8988T (cell line): ENCODE data around the gene BAZ1A.
"Not testable (repeated sequence)": the region's sequence is repeated elsewhere in the genome, so short reads cannot be mapped to it uniquely, and the experiment has no call there.

ENCODE experiments used
- DNase-seq: peaks from one replicate; pipeline ENCODE4 v3.0.0; 2011

BAZ1A gene

DNA sequence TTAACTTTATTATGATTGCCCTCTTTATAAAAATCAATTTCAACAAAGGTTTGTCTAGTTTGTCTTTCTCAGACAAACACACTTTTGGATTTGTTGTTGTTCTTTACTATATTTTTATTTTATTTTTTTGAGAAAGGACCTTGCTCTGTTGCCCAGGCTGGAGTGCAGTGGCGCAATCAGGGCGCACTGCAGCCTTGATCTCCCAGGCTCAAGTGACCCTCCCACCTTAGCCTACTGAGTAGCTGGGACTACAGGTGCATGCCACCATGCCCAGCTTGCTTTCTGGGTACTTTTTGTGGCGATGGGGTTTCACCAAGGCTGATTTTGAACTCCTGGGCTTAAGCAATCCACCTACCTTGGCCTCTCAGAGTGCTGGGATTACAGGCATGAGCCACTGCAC is 96.4 kb downstream of the BAZ1A start:
- DNase-seq = no peak

DNA sequence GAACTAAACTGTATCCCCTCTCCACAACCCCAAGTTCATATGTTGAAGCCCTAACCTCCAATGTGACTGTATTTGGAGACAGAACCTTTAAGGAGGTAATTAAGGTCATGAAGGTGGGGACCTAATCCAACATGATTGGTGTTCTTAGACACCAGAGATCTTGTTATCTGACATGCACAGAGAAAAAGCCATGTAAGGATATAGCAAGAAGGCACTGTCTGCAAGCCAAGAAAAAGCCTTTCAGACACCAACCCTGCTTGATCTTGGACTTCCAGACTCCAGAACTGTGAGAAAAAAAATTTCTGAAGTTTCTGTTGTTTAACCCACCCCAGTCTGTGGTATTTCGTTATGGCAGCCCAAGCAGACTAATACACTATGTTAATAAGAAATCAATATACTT is 98.5 kb downstream of the BAZ1A start:
- no peak for DNase-seq

DNA sequence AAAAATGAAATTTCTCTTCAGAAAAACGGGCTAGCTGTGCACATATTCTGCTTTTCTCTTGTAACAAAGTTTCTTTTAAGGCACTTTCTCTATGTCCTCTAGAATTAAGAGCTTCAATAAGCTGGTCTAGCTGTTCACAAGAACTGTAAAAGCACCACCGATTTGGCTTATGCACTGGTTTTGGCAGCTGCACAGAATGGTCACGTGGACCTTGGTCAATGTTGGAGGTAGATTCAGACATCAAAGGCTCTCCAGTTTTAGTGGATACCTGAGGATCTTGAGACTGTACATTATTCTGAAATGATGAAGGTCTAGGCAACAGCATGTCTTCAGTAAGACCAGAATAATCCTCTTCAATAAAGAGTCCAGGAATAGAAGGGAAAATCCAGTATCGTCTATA is 99.2 kb downstream of the BAZ1A start:
- DNase-seq = no peak

DNA sequence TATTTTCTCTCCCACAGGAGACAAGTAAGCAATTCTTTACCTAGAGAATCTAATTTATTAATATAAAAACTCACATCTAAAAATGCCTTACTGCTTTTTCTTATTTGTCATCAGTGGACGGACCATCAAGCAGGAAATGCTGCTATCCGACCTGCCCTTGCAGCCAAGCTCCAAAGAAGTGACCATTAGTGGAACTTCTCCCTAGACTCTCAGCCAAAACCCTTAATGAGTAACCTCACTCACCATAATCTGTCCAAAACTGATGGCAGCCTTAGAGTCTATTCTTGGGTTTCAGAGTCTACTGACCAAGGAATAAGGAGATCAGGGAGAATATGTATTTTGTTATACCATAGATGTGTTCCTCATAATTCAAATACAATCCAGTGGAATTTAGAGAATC is 99.8 kb downstream of the BAZ1A start:
- no peak for DNase-seq

DNA sequence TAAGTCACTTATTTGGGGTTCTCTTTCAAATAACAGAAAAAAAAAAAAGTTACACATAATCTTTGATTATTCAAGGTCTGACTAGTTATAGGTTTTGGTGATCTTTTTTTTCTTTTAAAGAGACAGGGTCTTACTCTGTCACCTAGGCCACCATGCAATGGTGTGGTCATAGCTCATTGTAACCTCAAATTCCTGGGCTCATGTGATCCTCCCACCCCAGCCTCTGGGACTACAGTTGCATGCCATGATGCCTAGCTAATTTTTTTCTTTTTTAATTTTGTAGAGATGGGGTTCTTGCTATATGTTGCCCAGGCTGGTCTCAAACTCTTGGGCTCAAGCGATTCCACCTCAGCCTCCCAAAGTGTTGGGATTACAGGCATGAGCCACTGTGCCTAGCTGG is 104.3 kb downstream of the BAZ1A start:
- no peak for DNase-seq

DNA sequence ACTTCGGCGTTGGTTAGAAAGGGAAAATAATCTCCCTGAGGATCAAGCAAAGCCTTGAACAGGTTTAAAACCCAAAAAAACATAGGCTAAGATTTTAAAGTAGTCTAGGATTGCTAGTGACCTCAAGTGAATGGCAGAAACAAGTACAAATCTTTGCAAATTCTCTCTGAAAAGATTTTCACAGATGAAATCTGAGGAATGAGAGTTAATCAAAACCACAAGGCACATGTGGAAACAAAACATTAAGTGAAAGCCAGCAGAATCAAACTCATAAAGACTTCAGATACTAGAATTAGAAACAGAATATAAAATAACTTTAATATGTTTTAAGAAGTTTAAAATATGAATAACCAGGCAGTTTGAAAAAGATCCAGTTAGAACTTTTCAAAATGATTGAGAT is 108.6 kb downstream of the BAZ1A start:
- DNase-seq = no peak

DNA sequence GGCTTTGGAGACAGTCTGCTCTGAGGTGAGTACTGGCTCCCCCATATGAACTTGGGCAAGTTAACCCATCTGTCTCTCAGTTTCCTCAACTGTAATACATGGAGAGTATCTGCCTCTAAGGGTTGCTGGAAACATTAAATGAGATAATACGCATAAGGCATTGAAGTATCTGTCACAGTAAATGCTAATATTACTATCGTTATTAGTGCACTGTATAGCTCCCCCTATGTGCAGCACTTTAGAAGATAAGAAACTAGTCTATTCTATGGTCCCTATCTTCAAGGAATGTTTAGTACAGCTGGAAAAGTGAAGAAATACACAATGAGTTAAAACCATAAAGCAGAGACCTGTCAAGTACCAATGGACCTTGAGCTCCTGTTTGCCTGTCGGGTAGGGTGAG is 109.1 kb downstream of the BAZ1A start:
- no peak for DNase-seq

DNA sequence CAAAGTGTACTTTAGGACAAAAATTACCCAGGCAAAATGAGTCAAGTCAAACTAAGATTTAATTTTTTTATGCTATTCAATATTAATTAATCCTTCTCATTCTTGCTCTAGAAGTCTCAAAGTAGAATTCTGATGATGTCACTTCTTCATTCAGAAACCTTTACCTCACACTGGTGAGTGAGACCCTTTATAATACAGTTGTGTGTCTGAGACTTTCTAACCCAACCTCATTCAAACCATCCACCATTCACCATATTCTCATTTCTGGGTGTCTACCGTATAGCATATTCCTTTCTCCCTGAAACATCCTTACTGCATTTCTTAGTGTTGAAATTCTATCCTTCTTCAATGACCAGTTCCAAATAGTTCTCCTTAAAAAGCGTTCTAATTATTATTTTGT is 119.9 kb downstream of the BAZ1A start:
- no peak for DNase-seq

DNA sequence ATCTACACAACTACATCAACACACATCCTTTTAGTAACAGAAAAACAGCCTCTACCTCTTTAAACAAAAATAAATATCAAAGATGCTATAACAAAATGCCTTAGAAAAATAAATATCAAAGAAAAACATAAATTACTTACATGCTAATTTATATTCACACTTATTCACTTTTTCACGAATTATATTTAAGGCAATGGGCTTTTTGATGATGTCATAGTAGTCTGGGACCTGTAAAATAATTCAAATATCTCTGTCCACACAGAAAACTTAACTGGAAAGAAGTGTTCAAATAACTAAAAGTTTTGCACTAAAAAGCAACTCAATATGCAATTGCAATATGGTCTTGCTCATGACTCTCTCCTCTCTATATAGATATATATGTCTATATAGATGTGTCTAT is 120.5 kb downstream of the BAZ1A start:
- DNase-seq = no peak

DNA sequence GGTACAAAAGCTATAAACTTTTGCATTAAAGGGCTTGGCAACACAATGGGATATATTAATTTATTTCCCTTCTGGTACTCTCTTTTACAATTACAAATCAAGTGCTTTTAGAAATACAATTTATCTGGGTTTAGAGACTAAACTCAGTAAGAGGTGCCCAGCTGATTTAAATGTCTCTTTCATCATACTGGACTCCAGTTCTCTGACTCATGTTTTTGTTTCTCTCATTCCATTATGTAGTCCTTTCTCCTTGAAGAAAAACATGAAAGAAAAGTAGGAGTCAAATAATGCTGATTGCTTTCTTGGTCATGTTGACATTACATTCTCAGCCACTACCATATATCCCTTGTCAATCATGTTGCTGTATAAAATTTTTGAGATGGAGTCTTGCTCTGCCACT is 124.5 kb downstream of the BAZ1A start:
- DNase-seq = no peak

DNA sequence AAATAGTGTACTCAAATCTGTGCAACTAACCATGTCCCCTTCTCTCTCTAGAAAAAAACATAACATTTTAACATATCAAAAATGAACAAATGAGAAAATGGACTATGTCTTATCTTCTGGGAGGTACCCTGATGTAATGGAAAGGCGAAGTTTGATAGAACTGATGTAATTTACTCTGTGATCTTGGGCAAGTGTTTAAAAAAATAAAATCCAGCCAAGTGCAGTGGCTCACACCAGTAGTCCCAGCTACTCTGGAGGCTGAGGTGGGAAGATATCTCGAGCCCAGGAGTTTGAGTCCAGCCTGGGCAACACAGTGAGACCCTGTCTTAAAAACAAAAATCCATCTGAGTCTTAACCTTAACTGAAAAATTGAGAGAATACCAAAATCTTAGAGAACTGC is 124.9 kb downstream of the BAZ1A start:
- DNase-seq = no peak

DNA sequence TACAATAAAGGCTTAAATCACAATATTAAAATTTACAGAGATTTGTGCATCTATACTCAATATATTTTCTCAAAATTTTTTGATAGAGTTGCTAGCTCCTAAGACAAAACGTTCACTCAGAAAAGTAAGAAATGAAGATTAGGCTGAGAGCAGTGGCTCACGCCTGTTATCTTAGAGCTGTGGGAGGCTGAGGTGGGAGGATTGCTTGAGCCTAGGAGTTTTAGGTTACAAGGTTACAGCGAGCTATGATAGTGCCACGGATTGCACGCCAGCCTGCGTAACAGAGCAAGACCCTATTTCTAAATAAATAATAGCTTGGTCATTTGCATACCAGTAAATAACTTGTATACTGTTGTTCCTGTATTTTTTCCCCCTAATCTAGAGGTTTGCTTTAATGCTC is 125.8 kb downstream of the BAZ1A start:
- no peak for DNase-seq

DNA sequence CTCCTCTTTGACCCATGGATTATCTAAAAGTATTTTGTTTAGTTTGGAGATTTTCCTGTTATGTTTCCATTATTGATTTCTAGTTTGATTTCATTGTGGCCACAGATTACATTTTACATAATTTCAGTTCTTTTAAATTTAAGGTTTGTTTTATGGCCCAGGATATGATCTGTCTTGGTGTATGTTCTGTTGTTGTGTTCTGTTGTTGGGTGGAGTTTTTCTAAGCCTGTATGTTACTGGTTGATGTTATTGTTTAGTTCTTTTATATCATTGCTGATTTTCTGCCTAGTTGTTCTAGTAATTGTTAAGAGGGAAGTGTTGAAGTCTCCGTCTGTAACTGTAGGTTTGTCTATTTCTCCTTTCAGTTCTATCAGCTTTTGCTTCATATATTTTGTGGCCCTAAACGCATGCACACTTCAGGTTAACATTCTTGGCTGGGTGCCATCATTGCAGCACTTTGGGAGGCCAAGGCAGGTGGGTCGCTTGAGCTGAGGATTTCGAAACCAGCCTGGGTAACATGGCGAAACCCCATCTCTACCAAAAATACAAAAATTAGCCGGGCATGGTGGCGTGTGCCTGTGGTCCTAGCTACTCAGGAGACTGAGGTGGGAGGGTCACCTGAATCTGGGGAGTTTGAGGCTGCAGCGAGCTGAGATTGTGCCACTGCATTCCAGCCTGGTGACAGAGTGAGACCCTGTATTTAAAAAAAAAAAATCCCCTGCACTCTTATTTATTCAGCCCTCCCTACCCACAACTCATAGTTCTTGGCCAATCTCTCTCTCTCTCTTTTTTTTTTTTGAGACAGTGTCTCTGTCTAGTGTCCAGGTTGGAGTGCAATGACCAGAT is 132.7 kb downstream of the BAZ1A start:
- DNase-seq = no peak

DNA sequence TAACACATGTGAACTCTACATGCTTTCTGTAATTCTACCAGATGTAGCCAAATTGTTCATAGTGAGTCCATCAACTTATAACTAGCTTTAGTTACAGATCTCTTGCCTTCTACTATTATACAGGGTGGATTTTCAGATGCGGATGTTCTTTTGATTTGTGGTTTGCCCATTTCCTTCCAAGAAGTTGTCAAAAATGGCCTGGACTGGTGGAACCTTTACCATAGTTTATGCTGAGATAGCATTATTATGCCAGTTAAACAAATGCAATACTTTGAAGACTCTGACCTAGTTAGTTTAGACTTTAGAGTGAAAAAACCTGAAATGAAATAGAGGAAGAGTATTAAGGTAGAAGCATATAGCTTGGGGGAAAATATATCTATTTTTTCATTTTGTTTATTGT is 133.3 kb downstream of the BAZ1A start:
- no peak for DNase-seq

DNA sequence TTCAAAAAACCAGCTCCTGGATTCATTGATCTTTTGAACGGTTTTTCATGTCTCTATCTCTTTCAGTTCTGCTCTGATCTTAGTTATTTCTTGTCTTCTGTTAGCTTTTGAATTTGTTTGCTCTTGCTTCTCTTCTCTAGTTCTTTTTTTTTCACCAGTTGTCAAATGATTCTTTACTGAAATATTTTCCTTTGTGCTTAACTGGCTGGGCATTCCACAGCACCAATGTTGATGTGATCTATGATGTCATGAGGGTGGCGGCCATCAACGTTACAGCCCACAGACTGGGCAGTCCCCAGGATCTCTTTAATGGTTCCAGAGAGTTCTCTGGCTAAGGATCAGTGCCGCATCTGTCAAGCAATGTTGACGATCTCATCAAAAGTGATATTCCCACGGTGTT is 135.0 kb downstream of the BAZ1A start:
- DNase-seq = not testable (repeated sequence)

DNA sequence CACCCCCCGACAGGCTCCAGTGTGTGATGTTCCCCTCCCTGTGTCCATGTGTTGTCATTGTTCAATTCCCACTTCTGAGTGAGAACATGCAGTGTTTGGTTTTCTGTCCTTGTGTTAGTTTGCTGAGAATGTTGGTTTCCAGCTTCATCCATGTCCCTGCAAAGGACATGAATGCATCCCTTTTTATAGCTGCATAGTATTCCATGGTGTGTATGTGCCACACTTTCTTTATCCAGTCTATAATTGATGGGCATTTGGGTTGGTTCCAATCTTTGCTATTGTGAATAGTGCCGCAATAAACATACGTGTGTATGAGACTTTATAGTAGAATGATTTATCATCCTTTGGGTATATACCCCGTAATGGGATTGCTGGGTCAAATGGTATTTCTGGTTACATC is 138.1 kb downstream of the BAZ1A start:
- DNase-seq = not testable (repeated sequence)

DNA sequence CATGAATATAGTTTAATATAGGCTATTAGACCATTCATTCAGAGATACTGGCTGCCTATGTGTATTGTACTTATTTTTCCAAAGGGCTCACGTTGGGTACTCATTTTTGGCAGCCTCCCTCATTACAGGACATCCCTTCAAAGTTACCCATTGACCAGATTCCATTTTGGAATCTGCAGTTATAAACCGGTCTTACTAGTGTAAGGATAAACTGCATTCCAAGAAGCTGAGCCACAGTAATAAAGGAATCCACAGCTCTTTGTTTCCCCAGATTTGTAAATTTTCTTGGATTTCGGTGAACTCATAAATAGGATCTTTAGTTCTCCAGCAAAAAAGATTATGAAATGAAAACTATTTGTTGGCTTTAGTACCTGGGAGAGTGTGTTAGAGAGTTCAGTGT is 141.9 kb downstream of the BAZ1A start:
- DNase-seq = no peak

DNA sequence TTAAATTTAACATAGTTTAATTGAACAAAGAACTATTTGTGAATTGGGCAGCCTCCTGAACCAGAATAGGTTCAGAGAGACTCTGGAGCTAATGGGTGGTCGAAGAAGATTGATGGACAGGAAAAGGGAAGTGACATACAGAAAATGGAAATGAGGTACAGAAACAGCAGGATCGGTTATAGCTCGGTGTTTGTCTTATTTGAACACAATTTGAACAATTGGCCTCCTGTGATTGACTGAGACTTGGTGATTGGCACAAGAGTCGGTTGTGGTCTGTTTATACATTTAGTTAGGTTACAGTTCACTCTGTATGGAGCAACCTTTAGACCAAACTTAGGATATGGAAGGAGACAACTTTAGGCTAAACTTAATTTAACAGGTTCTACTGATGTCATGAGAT is 142.4 kb downstream of the BAZ1A start:
- DNase-seq = no peak

DNA sequence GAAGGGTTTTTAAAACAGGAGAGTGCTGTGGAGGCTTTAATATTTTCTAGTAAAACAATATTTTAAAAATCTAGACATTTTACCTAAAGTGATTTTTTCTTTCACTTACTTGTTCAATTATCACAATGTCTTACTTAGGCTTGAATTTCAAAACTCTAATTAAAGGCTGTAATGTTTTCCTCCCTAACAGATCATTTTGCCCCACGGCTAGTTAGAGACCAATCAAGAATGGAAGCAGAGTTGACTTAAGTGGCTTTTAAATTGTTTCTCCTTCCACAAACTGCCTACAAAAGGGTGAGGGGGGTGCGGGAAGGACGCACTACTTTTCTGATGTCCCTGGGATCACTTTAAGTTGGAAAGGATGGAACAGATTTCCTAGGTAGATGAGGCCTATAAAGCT is 151.3 kb downstream of the BAZ1A start:
- no peak for DNase-seq

DNA sequence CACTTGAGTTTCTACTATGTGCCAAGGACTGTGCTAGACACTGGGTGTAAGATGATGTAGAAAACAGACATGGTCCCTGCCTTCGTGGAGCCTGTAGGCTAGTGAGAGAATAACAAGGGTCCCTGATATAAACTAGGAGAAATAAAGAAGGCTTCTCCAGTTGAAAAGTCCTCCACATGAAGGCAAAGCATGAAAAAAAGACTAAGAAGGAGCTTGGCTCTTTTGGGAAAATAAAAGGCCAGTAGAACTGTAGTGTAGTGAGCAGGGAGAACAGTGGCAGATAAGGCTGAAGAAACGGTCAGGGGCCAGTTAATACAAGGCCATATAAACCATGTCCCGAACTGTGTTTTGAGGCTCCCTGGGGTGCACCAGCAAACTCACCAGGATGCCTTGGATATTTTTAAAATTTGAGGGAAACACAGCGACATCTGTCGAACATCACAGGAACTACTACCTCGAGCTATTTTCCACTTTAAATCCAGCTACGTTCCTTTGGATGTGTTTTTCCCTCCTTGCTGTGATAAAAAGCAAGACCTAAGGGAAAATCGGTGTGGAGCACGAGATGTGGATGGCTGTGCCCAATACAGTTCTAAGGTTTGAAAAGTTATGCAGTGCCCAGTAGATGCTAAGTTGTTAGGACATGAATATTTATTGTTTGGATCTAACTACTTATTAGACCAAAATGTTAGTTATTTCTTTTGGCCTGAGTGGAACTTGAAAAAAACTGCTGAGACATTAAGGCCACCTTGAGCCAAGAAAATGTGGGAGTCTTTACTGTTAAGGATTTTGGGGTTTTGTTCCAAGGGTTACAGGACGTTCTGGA is 152.2 kb downstream of the BAZ1A start:
- peak; percentile 47 for DNase-seq

DNA sequence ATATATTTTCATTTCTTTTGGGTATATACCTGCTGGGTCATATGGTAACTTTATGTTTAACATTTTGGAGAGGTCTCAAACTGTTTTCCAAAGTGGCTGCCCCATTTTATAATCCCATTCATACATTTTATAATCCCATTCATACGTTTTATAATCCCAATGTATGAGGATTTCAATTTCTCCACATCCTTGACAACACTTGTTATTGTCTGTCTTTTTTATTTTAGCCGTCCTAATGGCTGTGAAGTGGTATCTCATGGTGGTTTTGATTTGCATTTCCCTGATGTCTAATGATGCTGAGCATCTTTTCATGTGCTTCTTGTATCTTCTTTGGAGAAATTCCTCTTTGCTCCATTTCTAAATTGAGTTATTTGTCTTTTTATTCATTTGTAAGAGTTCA is 154.0 kb downstream of the BAZ1A start:
- DNase-seq = no peak

DNA sequence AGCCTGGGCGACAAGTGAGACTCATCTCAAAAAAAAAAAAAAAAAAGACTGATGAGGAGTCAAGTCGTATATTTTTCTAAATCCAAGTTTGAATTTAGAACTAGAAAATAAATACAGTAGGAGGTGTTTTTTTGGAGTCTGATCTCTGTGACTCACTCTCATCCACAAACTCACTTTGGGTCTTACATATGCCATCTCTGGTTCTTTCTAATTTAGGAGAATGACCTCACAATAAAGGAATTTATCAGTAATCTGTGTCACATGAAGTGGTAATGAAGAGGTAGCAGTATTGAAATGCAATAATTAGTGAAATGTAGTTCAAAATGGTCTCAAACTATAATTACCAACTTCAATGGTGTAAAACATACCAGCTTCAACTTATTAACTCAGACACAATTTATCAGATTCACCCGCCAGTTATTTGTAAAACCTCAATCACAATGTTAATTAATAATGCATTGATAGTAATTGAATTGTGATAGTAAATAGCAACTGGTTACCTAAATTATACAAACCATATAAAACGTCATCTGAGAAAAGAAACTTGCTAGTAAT is 156.3 kb downstream of the BAZ1A start:
- no peak for DNase-seq

DNA sequence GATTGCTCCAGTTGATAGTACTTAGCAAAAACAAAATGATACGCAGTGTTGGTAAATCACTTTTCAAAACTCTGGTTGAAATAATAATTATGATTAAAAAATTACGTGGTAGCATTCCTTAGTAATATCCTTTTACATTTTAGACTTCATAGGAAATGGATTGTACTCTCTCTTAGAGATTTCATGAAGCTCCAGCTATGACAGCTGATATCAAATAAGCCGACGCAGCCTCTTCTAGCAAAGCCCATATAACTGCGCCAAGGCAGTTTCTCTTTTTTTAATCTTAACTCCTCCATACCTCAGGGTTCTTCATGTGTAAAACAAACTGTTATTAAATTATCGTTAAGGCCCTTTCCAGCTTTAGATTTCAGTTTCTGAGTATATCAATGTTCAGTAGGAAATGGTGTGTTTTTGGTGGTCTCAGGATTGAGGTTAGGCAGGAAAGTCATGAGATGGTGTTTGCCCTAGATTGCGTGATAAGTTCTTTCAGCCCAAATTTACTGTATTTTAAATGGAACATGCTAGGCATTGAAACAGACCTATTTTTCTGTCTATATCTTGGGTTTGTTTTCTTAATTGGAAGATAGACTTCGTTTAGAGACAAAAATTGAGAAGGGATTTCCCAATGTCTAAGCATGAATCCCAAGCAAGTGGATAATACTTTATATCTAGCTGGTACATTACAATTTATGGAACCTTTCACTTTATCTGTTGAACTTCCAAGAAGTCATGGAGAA is 159.9 kb downstream of the BAZ1A start:
- DNase-seq = no peak
